ENCODE measurements around the gene PGA4. TPM values are rescaled to one million over a fixed set of nuclear protein-coding genes. Genes with fewer than 3 reads are reported as not detected.

The PGA4 gene
- polyA plus RNA-seq, 3 donors, result 1.5 to 33.5 (median 7.0) TPM

- no peak overlapping the region for H2AFZ ChIP-seq (ENCODE audit: insufficient read depth, low read depth, low read length, poor library complexity, severe bottlenecking)
- no peak for TF ChIP-seq CTCF (IDR thresholded peaks at IDR 0.05)
- no peaks in the 10 kb centered on the region for H3K36me3 Mint-ChIP-seq
- DNase-seq, result no peak
- no peak overlapping the region for H3K27ac ChIP-seq (ENCODE audit: low read depth in 1 of 2, low read length in 2 of 2)
- no peak overlapping the region for H3K4me3 Mint-ChIP-seq
- H3K9me3 Mint-ChIP-seq, result peaks cover 0 to 2% (median 0%) of the 10 kb centered on the region in 7 donors
- intact Hi-C loops (cut with micrococcal nuclease), result no loop called here
- H3K27ac Mint-ChIP-seq, result no peak overlapping the region
- H3K9me3 ChIP-seq (replicated peaks in 1 of 2; ENCODE audit: control insufficient read depth in 1 of 2, insufficient read depth in 1 of 2, low read length in 2 of 2), result no peaks in the 10 kb centered on the region
- no peak overlapping the region for H3K4me2 ChIP-seq (replicated peaks; ENCODE audit: extremely low read depth, low read length, poor library complexity, severe bottlenecking)
- H4K20me1 ChIP-seq (ENCODE audit: insufficient read depth, low read length), result no peaks in the 10 kb centered on the region
- H3K36me3 ChIP-seq (replicated peaks in 1 of 2; ENCODE audit: control insufficient read depth in 1 of 2, insufficient read depth in 2 of 2, low read length in 2 of 2), result no peaks in the 10 kb centered on the region
- peaks cover 0 to 4% (median 3%) of the 10 kb centered on the region in 3 donors for H3K27me3 Mint-ChIP-seq (ENCODE audit: low read depth in 3 of 3)
- H3K4me1 Mint-ChIP-seq, result no peaks in the 10 kb centered on the region
- no peak overlapping the region for H3K4me3 ChIP-seq (replicated peaks in 1 of 3; ENCODE audit: low read depth in 2 of 3, low read length in 3 of 3)
- no peaks in the 10 kb centered on the region for H3K79me2 ChIP-seq (ENCODE audit: insufficient read depth, low read length)
- 90% methylated on average over 2 of the region's 4 CpGs for WGBS (ENCODE audit: insufficient coverage)
- no peaks in the 10 kb centered on the region for H3K27me3 ChIP-seq (ENCODE audit: control insufficient read depth in 2 of 2, insufficient read depth in 2 of 2, low read length in 2 of 2)
- H3K9ac ChIP-seq (ENCODE audit: insufficient read depth, low read length, poor library complexity, severe bottlenecking), result no peak overlapping the region
- H3K4me1 ChIP-seq (ENCODE audit: control insufficient read depth in 1 of 2, insufficient read depth in 2 of 2, low read length in 2 of 2), result no peaks in the 10 kb centered on the region
Observed at GRCh38 chr11:61266602-61267001, 44.5 kb downstream of the PGA4 start.

DNA sequence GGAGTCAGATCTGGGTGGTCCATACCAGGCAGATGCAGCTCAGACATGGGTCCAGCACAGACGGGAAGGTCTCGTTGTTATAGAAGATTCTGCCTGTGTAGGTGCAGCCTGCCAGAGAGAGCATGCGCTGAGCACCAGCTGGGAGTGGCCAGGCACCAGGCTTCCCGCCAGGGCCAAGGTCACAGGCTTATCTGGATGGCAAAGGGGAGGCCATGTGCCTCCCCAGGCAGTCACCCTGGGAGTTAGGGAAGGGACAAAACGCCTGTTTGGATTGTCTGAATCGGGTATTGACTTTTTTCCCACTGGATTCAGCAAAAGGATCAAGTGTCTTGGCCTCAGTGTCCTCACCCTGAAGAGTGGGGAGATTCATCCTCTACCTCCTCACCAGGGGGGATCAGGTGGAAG is 45.3 kb downstream of the PGA4 start:
- DNase-seq, result no peak
- Mint-ChIP-seq H3K27ac (no peak overlapping the region), H3K36me3 (no peaks in the 10 kb centered on the region), H3K4me3 (no peak overlapping the region), H3K4me1 (no peaks in the 10 kb centered on the region), H3K9me3 (peaks cover 0 to 2% (median 0%) of the 10 kb centered on the region in 7 donors), H3K27me3 (ENCODE audit: low read depth in 3 of 3) (peaks cover 0 to 4% (median 3%) of the 10 kb centered on the region in 3 donors)
- H3K36me3 ChIP-seq (replicated peaks in 1 of 2; ENCODE audit: control insufficient read depth in 1 of 2, insufficient read depth in 2 of 2, low read length in 2 of 2), result no peaks in the 10 kb centered on the region
- no peaks in the 10 kb centered on the region for H3K79me2 ChIP-seq (ENCODE audit: insufficient read depth, low read length)
- intact Hi-C loops (cut with micrococcal nuclease), result no loop called here
- no peak overlapping the region for H3K4me2 ChIP-seq (replicated peaks; ENCODE audit: extremely low read depth, low read length, poor library complexity, severe bottlenecking)
- no peaks in the 10 kb centered on the region for H3K4me1 ChIP-seq (ENCODE audit: control insufficient read depth in 1 of 2, insufficient read depth in 2 of 2, low read length in 2 of 2)
- H3K27ac ChIP-seq (ENCODE audit: low read depth in 1 of 2, low read length in 2 of 2), result no peak overlapping the region
- no peak overlapping the region for H2AFZ ChIP-seq (ENCODE audit: insufficient read depth, low read depth, low read length, poor library complexity, severe bottlenecking)
- no peaks in the 10 kb centered on the region for H3K9me3 ChIP-seq (replicated peaks in 1 of 2; ENCODE audit: control insufficient read depth in 1 of 2, insufficient read depth in 1 of 2, low read length in 2 of 2)
- H3K9ac ChIP-seq (ENCODE audit: insufficient read depth, low read length, poor library complexity, severe bottlenecking), result no peak overlapping the region
- H3K4me3 ChIP-seq (replicated peaks in 1 of 3; ENCODE audit: low read depth in 2 of 3, low read length in 3 of 3), result no peak overlapping the region
- TF ChIP-seq CTCF (IDR thresholded peaks at IDR 0.05), result no peak
- H3K27me3 ChIP-seq (ENCODE audit: control insufficient read depth in 2 of 2, insufficient read depth in 2 of 2, low read length in 2 of 2), result no peaks in the 10 kb centered on the region
- no peaks in the 10 kb centered on the region for H4K20me1 ChIP-seq (ENCODE audit: insufficient read depth, low read length)
- 98% methylated on average over 4 of the region's 6 CpGs for WGBS (ENCODE audit: insufficient coverage)

Data from CD14-positive monocyte (primary cell).